ENCODE results near the gene CXADR.

DNA sequence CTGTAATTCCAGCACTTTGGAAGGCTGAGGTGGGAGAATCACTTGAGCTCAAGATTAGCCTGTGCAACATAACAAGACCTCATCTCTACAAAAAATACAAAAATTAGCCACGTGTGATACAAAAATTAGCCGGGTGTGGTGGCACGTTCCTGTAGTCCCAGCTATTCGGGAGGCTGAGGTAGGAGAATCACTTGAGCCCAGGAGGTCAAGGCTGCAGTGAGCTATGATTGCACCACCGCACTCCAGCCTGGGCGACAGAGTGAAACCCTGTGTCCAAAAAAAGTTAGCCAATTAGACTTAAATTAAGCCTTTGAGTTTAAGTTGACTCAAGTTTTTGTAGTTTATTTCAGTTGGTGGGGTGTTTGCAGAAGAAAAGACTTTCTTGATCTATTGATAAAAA is 11.8 kb downstream of the CXADR start:
- TF ChIP-seq CTCF (IDR thresholded peaks at IDR 0.05; ENCODE audit: insufficient read depth, low read length): no peak
- no peak for TF ChIP-seq POLR2AphosphoS5 (IDR thresholded peaks at IDR 0.05; ENCODE audit: low read depth)

Data from HL-60 (cell line).